Stimulated activated CD4-positive, alpha-beta T cell treated with anti-CD3 and anti-CD28 coated beads, Interleukin-4, amount 100 ng/mL, for 24 hours (primary cell): ENCODE results near the gene DNPH1.

ENCODE experiments used
- DNase-seq: peaks from one replicate; pipeline ENCODE4 v3.0.0-alpha.2; 2020

DNPH1 gene

DNA sequence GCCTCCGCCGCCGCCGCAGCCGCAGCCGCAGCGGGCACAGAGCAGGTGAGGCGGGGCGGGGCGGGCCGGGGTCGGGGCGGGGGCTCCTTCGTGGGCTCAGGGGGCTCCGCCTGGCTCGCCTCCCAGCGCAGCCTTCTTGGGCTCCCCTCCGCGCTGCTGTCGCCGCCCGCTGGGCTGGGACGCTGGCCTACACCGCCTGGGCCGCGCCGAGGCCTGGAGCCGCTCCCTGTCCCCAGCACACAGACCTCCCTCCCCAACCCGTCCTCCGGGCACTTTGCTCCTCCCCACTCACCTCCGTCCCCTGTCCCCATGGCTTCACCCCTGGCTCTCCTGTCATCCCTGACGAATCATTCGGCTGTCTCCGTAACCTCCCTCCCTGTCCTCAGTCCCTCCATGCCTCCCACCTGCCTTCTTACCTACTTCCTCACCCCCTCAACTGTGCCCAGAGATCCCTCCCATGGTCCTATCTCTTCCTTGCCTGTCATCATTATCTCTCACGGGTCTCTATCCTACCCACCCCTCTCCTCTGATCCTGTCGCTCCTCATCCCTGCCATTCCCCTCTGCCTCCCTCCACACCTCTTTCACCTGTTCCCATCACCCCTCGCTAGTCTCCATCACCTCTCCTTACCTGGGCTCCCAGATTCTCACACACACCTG, 14.5 kb upstream of the DNPH1 start:
- DNase-seq, result no peak

GRCh38 chr6:43242908-43243663, 13.8 kb upstream of the DNPH1 start, which contains the start of gene TTBK1:
Gene TTBK1, plus strand, starts transcription at chr6:43243481. Its CDS starts 3,180 bp downstream, at chr6:43246661.
- no peak for DNase-seq

DNA sequence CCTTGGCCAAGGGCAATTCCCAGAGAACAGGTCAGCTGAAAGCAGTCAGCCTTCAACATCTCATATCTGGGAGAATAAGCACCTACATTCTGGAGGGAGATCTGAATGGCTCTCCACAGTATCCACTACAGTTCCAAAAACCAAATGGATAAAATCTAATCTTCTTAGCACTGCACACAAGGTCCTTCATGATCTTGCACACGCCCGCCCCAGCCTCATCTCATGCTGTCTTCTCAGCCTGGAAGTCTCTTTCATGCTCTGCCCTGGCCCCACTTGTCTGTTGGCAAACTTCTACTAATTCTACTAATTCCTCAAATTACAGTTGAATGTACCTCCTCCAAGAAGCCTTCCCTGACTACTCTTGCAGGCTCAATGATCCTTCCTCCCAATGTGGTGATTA, 12.2 kb upstream of the DNPH1 start:
- DNase-seq, result no peak

- DNase-seq, result no peak
These were observed 11.7 kb upstream of the DNPH1 start for GRCh38 chr6:43240950-43241349.

GRCh38 chr6:43239054-43239453, 9.8 kb upstream of the DNPH1 start:
- no peak for DNase-seq

GRCh38 chr6:43235841-43236240, 6.6 kb upstream of the DNPH1 start:
- DNase-seq, result no peak

- DNase-seq, result no peak
These were observed 2.6 kb upstream of the DNPH1 start for GRCh38 chr6:43231735-43232450.

DNA sequence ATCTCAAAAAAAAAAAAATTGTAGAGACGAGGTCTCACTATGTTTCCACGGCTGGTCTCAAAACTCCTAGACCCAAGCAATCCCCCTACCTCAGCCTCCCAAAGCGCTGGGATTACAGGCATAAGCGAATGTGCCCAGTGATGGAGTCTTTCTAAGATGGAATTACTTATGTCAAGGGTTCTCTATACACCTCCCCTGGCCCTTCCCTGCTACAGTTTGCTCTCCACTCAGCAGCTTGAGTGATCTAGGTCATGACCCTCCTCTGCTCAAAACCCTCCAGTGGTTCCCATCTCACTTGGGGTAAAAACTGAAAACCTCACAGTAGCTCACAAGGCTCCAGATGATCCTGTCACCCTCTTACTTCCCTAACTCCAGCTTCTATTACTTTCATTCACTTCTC, 1.8 kb upstream of the DNPH1 start:
- no peak for DNase-seq

DNA sequence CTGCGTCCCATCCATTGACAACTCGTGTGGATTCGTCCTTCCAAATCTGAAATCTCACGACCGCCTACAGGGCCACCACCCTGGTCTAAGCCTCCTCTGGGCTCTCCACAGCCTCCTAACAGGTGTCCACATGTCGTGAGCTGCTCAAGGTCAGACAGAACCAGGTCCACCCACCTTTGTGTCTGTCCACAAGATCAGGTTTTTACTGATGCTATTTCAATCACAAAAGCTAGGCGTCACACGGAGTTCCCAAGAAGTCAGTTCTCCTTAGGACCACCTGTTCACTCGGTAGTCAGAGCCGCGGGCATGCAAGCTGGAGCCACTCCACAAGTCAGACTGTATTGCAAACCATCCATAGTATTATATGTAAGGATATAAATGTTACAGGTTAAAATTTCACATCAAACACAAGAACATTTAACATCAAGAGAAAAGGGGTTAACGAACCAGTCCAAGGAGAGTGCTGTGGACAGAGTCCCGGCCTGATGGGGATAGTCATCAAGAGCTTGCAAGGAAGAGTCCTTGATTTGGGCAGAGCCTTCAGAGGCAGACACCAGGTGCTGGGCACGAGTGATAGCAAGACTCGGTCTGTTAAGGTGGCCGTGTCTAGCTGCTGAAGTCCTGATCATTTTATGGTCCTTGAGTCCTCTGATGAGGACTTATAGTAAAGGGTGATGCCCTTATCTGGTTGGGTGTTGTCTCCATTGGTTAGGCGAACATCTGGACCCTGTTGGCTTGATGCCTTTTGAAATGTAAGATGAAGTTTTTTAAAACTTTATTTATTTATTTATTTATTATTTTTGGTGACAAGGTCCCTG, 731 bp upstream of the DNPH1 start:
- DNase-seq, result no peak

- DNase-seq, result no peak
These were observed 3.0 kb downstream of the DNPH1 start for GRCh38 chr6:43226192-43226851.

DNA sequence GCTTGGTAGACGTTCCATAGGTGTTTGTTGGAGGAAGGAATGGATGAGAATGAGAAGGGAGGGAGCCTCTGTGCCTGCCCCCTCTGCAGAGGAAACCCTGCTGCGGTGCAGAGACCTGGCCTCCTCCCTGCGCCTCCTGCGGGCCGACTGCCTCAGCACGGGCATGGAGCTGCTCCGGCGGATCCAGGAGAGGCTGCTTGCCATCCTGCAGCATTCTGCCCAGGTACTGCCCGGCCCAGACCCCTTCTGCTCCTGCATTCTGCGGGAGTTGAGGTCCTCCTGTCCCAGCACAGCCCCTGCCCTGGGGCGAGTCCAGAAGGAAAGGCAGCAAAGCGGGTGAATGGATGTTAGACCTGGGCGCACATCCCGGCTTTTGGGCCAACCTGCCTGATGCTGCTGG, 6.1 kb downstream of the DNPH1 start:
- DNase-seq, result no peak

- no peak for DNase-seq
These were observed 6.7 kb downstream of the DNPH1 start for GRCh38 chr6:43222418-43223059.

DNA sequence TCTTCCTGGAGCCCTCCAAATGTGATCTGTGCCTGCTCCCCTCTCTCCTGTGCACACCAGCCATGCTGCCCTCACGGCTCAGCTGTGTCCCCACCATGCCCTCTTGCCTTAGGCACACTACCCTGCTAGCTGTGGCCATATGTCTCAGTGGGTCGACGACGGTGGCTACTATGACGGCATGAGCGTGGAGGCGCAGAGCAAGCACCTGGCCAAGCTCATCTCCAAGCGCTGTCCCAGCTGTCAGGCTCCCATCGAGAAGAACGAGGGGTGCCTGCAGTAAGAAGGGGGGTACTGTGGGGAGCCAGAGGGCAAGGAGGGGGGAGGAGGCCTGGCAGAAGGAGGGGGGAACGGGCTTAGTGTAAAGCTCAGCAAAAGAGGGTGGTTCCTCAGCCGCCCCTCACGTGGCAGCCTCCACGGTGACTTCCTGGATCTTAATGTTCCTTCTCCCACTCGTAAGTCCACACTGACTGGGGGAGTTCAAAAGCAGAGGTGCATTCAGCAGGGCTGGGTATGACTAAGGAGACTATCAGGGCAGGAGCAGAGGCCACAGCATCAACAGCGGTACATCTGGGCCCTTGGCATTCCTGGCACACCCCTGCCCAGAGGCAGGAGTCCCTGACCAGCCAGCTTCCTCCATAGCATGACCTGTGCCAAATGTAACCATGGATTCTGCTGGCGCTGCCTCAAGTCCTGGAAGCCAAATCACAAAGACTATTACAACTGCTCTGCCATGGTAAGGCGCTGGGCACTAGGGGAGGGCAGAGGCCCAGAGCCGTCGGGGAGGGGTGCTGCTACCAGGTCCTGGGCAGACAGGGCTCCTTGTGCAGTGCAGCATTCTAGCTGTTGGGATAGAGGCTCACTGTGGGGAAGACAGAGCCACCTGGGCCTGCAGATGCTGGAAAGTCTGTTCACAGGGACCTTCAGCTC, 8.0 kb downstream of the DNPH1 start:
- DNase-seq, result no peak

- no peak for DNase-seq
These were observed 8.8 kb downstream of the DNPH1 start for GRCh38 chr6:43220439-43220951.

- DNase-seq, result no peak
These were observed 9.5 kb downstream of the DNPH1 start for GRCh38 chr6:43219814-43220213.

- no peak for DNase-seq
These were observed 10.2 kb downstream of the DNPH1 start for GRCh38 chr6:43219119-43219518.

DNA sequence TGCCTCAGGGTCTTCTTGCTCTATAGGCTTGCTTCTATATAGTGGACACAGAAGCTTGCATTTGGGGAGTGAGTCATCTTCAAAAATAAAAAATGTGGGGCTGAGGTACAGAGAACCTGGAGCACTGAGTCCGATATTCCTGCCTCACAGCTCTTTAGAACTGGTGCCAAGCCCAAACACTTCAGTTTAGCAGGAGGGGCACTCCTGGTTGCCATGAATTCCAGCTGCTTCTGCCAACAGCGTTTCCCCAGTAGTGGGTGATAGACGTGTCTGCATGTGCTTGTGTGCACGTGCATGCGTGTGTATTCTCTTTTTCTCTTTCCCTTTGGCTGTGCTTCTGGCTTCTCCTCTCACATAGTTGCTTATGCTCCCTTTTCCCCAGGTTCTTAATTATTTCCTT, 11.9 kb downstream of the DNPH1 start:
- DNase-seq, result no peak

DNA sequence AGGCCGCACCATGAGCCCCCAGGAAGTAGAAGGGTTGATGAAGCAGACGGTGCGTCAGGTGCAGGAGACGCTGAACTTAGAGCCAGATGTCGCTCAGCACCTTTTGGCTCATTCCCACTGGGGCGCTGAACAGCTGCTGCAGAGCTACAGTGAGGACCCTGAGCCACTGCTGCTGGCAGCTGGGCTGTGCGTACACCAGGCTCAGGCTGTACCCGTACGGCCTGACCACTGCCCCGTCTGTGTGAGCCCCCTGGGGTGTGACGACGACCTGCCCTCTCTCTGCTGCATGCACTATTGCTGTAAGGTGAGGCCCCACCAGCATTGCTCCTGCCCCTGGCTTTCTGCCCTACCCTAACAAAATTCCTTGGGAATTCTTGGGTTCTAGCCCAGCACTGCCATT, 13.1 kb downstream of the DNPH1 start:
- no peak for DNase-seq

GRCh38 chr6:43215066-43215465, 14.2 kb downstream of the DNPH1 start:
- DNase-seq, result no peak

- no peak for DNase-seq
These were observed 15.8 kb downstream of the DNPH1 start for GRCh38 chr6:43213431-43213830.

DNA sequence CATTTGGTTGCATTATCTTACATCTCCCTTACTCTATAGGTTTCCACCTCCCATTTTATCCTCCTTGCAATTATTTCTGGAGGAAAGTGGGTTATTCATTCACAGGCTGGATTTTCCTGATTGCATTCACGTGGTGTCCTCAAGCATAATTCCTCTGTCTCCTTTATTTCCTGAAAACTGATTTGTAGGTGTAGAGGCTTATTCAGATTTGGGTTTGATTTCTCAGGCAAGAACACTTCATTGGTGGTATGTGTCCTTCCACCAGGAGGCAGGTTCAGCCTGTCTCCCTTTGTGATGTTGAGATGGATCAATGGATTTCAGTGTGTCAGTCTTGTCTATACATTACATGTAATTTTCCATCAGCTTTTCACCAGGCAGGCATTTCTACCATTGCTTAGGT, 17.3 kb downstream of the DNPH1 start:
- no peak for DNase-seq
